GM13977 (cell line): ENCODE measurements around the gene RGS11.

Experiments used
- DNase-seq: peaks from one replicate; pipeline ENCODE4 v3.0.0; 2012; ENCODE audit warnings: low spot score
- CTCF ChIP-seq: IDR thresholded peaks from 2 replicates; pipeline ENCODE4 v1.5.1; 2012; ENCODE audit warnings: mild to moderate bottlenecking, control low read depth; ENCODE audit not compliant: insufficient read depth; ENCODE audit errors: extremely low read depth, missing control alignments
- in situ Hi-C: fragments of 300-500 bp; cut with MboI; formaldehyde crosslinking; loops from one replicate; pipeline ENCODE4 v1.12.0; 2022; ENCODE audit warnings: low sequenced_read_pairs, low pct_unique_long_range_greater_than_20kb, mixed read lengths, inconsistent platforms; ENCODE audit not compliant: unreplicated experiment

The RGS11 gene

DNA sequence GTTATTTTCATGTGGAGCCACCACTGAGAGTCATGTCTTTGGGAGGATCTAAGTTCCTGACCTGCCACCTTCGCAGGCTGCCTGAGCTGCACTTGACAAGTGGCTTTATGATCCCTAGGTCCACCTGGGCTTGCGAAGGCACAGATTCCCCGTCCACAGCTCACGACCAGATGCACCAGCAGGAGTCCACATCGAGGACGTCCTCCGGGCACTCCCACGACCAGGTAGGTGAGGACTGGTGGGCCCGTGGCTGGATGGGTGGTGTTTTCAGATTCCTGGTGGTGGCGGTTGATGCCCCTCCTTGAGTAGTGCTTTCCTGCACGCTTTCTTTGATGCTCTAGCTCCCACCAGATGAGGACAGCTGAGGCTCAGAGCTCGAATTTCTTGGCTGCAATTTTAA lies 26.3 kb downstream of the RGS11 start:
- TF ChIP-seq CTCF: no peak
- in situ Hi-C loops: no loop called here
- no peak for DNase-seq

DNA sequence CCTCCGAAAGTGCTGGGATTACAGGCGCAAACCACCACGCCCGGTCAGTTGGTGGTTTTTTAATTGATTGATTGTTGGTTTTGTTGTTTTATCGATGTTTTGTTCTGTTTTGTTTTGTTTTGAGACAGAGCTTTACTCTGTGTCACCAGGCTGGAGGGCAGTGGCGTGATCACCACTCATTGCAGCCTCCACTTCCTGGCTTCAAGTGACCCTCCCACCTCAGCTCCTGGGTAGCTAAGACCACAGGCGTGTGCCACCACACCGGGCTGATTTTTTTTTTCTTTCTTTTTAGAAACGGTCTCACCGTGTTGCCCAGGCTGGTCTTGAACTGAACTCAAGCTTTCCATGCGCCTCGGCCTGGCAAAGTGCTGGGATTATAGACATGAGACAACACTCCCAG lies 28.7 kb downstream of the RGS11 start:
- DNase-seq: no peak
- in situ Hi-C loops: no loop called here
- TF ChIP-seq CTCF: no peak

GRCh38 chr16:245105-245504 lies 30.6 kb downstream of the RGS11 start:
- in situ Hi-C loops: no loop called here
- TF ChIP-seq CTCF: no peak

DNA sequence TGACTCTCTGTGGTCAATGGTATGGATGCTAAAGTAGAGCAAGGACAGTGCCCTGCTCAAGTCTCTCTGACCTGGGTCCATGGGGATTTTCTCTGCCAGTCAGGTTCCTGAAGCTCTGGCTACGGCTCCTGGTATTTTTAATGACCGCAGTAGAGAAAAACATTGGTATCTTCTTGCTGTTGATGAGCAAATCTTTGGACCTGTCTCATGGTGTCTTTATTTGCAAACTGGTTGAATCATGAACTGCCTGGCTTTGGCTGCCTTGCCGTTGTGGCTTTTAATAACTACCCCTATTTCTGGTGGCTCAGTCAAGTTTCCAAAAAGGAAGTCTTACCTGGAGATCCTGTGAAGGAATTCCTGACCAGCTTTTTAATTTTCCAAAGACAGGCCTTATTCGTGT lies 32.4 kb downstream of the RGS11 start:
- in situ Hi-C loops: no loop called here
- TF ChIP-seq CTCF: no peak

More at GRCh38 chr16:245105-245504, 30.6 kb downstream of the RGS11 start:
- no peak for DNase-seq

DNA sequence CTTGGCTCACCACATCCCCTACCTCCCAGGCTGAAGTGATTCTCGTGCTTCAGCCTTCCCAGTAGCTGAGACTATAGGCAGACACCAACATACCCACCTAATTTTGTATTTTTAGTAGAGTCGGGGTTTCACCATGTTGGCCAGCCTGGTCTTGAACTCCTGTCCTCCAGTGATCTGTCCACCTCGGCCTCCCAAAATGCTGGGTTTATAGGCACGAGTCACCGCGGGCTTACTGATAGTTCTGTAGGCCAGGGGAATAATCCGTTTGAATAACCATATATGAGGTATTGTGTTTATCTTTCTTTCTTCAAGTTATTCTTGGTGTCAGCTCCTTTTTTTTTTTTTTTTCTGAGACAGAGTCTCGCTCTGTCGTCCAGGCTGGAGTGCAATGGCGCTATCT lies 33.5 kb downstream of the RGS11 start:
- no peak for TF ChIP-seq CTCF
- no peak for DNase-seq
- in situ Hi-C loops: no loop called here

More for the DNA sequence above, 32.4 kb downstream of the RGS11 start:
- no peak for DNase-seq

GRCh38 chr16:240559-240958 lies 35.2 kb downstream of the RGS11 start:
- in situ Hi-C loops: no loop called here
- TF ChIP-seq CTCF: no peak
- peak; percentile 2 for DNase-seq

GRCh38 chr16:239948-240277 lies 35.8 kb downstream of the RGS11 start:
- in situ Hi-C loops: no loop called here
- peak; percentile 31 for DNase-seq
- no peak for TF ChIP-seq CTCF
